ENCODE measurements around the gene BICDL2. TPM values are rescaled to one million over a fixed set of nuclear protein-coding genes. Genes with fewer than 3 reads are reported as not detected.

BICDL2 gene
- total and polyA plus RNA-seq, 2 donors (not counting 3 experiments of a cell fraction or from before 2014, with no cell fraction given) = not detected

- Histone ChIP-seq H2AFZ (ENCODE audit: low read depth, low read length) (no peak overlapping the region), H3K36me3 (ENCODE audit: control insufficient read depth in 2 of 2, extremely low read depth in 1 of 2, insufficient read depth in 2 of 2, low read length in 2 of 2) (no peaks in the 10 kb centered on the region), H3K4me3 (replicated peaks in 1 of 3; ENCODE audit: insufficient read depth in 1 of 3, low read depth in 1 of 3, low read length in 3 of 3) (no peak overlapping the region), H3K9ac (replicated peaks; ENCODE audit: extremely low read depth, insufficient read depth, low read length) (no peak overlapping the region), H3K27ac (ENCODE audit: insufficient read depth, low read depth, low read length) (no peak overlapping the region), H3K9me3 (replicated peaks; ENCODE audit: control insufficient read depth, insufficient read depth, low read length) (no peaks in the 10 kb centered on the region), H3K4me1 (ENCODE audit: control insufficient read depth, extremely low read depth, insufficient read depth, low read length) (peaks cover 2% of the 10 kb centered on the region), H3K9me1 (replicated peaks; ENCODE audit: control insufficient read depth, extremely low read depth, insufficient read depth, low read length) (no peaks in the 10 kb centered on the region), H3K79me2 (ENCODE audit: control insufficient read depth, insufficient read depth, low read length) (no peaks in the 10 kb centered on the region), H3K4me2 (ENCODE audit: insufficient read depth, low read length) (no peak overlapping the region), H3K27me3 (ENCODE audit: control insufficient read depth in 2 of 2, insufficient read depth in 2 of 2, low read length in 2 of 2) (peaks cover 21 to 22% of the 10 kb centered on the region in 2 experiments), H4K20me1 (replicated peaks; ENCODE audit: control insufficient read depth, extremely low read depth, insufficient read depth, low read length) (no peaks in the 10 kb centered on the region)
- FAIRE-seq = no peak
- dilution Hi-C loops (cut with MboI; ENCODE audit: extremely low pct_ligation_motif_present, low sequenced_read_pairs) = no loop called here
- ChIA-PET POLR2A (no interaction called here), CTCF (interaction anchor here (1.2 kb wide), 1 partner anchor 18 kb away, joined by 6 read pairs; no protein-coding TSS in a partner anchor)
- DNase-seq (ENCODE audit: low read depth, low spot score) = no peak
- TF ChIP-seq GATA2 (IDR thresholded peaks at IDR 0.05; ENCODE audit: insufficient read depth, insufficient read length, low read depth, low read length) (no peak), MAX (IDR thresholded peaks at IDR 0.05; ENCODE audit: insufficient read depth, insufficient read length) (no peak)
- BruUV-seq (replicated peaks) = no TSS peak
- intact Hi-C loops (cut with micrococcal nuclease) = no loop called here
Measured at GRCh38 chr16:3013491-3013951, 23.2 kb downstream of the BICDL2 start.

- H3K4me2 ChIP-seq (ENCODE audit: insufficient read depth, low read length) = no peak within 1 kb of the TSS
- no peak within 1 kb of the TSS for H2AFZ ChIP-seq (ENCODE audit: low read depth, low read length)
- intact Hi-C loops (cut with micrococcal nuclease) = no loop called here
- DNase-seq (ENCODE audit: low read depth, low spot score) (no peak), FAIRE-seq (no peak)
- no TSS peak for BruUV-seq (replicated peaks)
- H3K4me1 ChIP-seq (ENCODE audit: control insufficient read depth, extremely low read depth, insufficient read depth, low read length) = peaks cover 8% of the 10 kb centered on the region
- H4K20me1 ChIP-seq (replicated peaks; ENCODE audit: control insufficient read depth, extremely low read depth, insufficient read depth, low read length) = no peaks in the 10 kb centered on the region
- TF ChIP-seq MAX (IDR thresholded peaks at IDR 0.05; ENCODE audit: insufficient read depth, insufficient read length) (no peak), MYC (IDR thresholded peaks at IDR 0.05; ENCODE audit: low read depth, low read length) (no peak), FOS (IDR thresholded peaks at IDR 0.05; ENCODE audit: borderline replicate concordance, insufficient read depth, low read length) (no peak), GATA2 (IDR thresholded peaks at IDR 0.05; ENCODE audit: insufficient read depth, insufficient read length, low read depth, low read length) (no peak), POLR2AphosphoS5 (IDR thresholded peaks at IDR 0.05; ENCODE audit: insufficient read depth, low read depth, low read length) (no peak), JUN (IDR thresholded peaks at IDR 0.05; ENCODE audit: borderline replicate concordance, insufficient read depth, insufficient read length, low read depth) (no peak), EZH2 (IDR thresholded peaks at IDR 0.05; ENCODE audit: borderline replicate concordance, low read depth, low read length, severe bottlenecking) (no peak), POLR2A (IDR thresholded peaks at IDR 0.05; ENCODE audit: low read depth, low read length) (no peak), CTCF (IDR thresholded peaks at IDR 0.05; ENCODE audit: extremely low read depth in 1 of 2, insufficient read depth in 1 of 2, low read depth in 1 of 2, low read length in 2 of 2) (no peak)
- no peaks in the 10 kb centered on the region for H3K9me3 ChIP-seq (replicated peaks; ENCODE audit: control insufficient read depth, insufficient read depth, low read length)
- no peaks in the 10 kb centered on the region for H3K9me1 ChIP-seq (replicated peaks; ENCODE audit: control insufficient read depth, extremely low read depth, insufficient read depth, low read length)
- CTCF ChIA-PET = interaction anchor here (0.8 to 1.2 kb wide), 2 partner anchors 15 to 19 kb away, joined by 5 to 6 read pairs; no protein-coding TSS in a partner anchor
- H3K9ac ChIP-seq (replicated peaks; ENCODE audit: extremely low read depth, insufficient read depth, low read length) = no peak within 1 kb of the TSS
- peaks cover 21 to 22% of the 10 kb centered on the region in 2 experiments for H3K27me3 ChIP-seq (ENCODE audit: control insufficient read depth in 2 of 2, insufficient read depth in 2 of 2, low read length in 2 of 2)
- dilution Hi-C loops (cut with MboI; ENCODE audit: extremely low pct_ligation_motif_present, low sequenced_read_pairs) = no loop called here
- H3K79me2 ChIP-seq (ENCODE audit: control insufficient read depth, insufficient read depth, low read length) = no peaks in the 10 kb centered on the region
- POLR2A ChIA-PET = no interaction called here
- no peak within 1 kb of the TSS for H3K27ac ChIP-seq (ENCODE audit: insufficient read depth, low read depth, low read length)
- no peak within 1 kb of the TSS for H3K4me3 ChIP-seq (replicated peaks in 1 of 3; ENCODE audit: insufficient read depth in 1 of 3, low read depth in 1 of 3, low read length in 3 of 3)
- H3K36me3 ChIP-seq (ENCODE audit: control insufficient read depth in 2 of 2, extremely low read depth in 1 of 2, insufficient read depth in 2 of 2, low read length in 2 of 2) = no peaks in the 10 kb centered on the region
Measured at GRCh38 chr16:3012828-3013420, 23.8 kb downstream of the BICDL2 start, which contains the start of gene CLDN9. TSS of gene CLDN9 (plus strand) at chr16:3012923. CDS start at chr16:3013363, 440 bp downstream.
